ENCODE measurements around the gene SIRT6. TPM values are rescaled to one million over a fixed set of nuclear protein-coding genes. Genes with fewer than 3 reads are reported as not detected.

The SIRT6 gene
- polyA plus RNA-seq, 1 of the 3 experiments (the other 2 are of a cell fraction) = 41.0 TPM

GRCh38 chr19:4229179-4229931 lies 47.0 kb upstream of the SIRT6 start, which contains the start of gene EBI3:
Gene EBI3 (plus strand): TSS chr19:4229523. CDS start chr19:4229551, 28 bp downstream.
- WGBS (ENCODE audit: low lambda C conversion rate) = 10% methylated on average over 15 of the region's 19 CpGs

GRCh38 chr19:4228765-4229178 lies 46.4 kb upstream of the SIRT6 start:
- no peak overlapping the region for H3K9ac ChIP-seq
- TF ChIP-seq RFX5 (IDR thresholded peaks at IDR 0.05; ENCODE audit: low read length) = no peak
- TF ChIP-seq RAD21 (IDR thresholded peaks at IDR 0.05; ENCODE audit: low read length) = no peak
- TF ChIP-seq, protein P1, sequence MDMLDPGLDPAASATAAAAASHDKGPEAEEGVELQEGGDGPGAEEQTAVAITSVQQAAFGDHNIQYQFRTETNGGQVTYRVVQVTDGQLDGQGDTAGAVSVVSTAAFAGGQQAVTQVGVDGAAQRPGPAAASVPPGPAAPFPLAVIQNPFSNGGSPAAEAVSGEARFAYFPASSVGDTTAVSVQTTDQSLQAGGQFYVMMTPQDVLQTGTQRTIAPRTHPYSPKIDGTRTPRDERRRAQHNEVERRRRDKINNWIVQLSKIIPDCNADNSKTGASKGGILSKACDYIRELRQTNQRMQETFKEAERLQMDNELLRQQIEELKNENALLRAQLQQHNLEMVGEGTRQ (IDR thresholded peaks at IDR 0.05; ENCODE audit: borderline replicate concordance, low read depth, low read length) = no peak
- TF ChIP-seq MAX (IDR thresholded peaks at IDR 0.05; ENCODE audit: low read depth) = no peak
- TF ChIP-seq GATA2 (CRISPR knock-in tag; IDR thresholded peaks at IDR 0.05) = no peak
- no peak for TF ChIP-seq CTCF (IDR thresholded peaks at IDR 0.05)
- no peak for TF ChIP-seq FOXJ3 (CRISPR knock-in tag; IDR thresholded peaks at IDR 0.05)
- TF ChIP-seq TAF1 (IDR thresholded peaks at IDR 0.05; ENCODE audit: borderline replicate concordance, low read depth, low read length) = no peak
- TF ChIP-seq TEAD4 (IDR thresholded peaks at IDR 0.05; ENCODE audit: borderline replicate concordance, insufficient read depth) = no peak
- TF ChIP-seq TCF12 (IDR thresholded peaks at IDR 0.05) = no peak
- no peak for TF ChIP-seq GABPA (IDR thresholded peaks at IDR 0.05; ENCODE audit: low read depth)
- TF ChIP-seq JUND (IDR thresholded peaks at IDR 0.05) = no peak
- no peak for TF ChIP-seq CHD2 (IDR thresholded peaks at IDR 0.05; ENCODE audit: low read length, partially characterized antibody)
- TF ChIP-seq FOSL2 (IDR thresholded peaks at IDR 0.05; ENCODE audit: borderline replicate concordance, low read depth) = no peak
- TF ChIP-seq, protein P2, sequence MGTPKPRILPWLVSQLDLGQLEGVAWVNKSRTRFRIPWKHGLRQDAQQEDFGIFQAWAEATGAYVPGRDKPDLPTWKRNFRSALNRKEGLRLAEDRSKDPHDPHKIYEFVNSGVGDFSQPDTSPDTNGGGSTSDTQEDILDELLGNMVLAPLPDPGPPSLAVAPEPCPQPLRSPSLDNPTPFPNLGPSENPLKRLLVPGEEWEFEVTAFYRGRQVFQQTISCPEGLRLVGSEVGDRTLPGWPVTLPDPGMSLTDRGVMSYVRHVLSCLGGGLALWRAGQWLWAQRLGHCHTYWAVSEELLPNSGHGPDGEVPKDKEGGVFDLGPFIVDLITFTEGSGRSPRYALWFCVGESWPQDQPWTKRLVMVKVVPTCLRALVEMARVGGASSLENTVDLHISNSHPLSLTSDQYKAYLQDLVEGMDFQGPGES (IDR thresholded peaks at IDR 0.05; ENCODE audit: low read depth, low read length) = no peak
- no peak for TF ChIP-seq SMC3 (IDR thresholded peaks at IDR 0.05; ENCODE audit: low read depth, low read length)
- TF ChIP-seq NFIC (IDR thresholded peaks at IDR 0.05; ENCODE audit: borderline replicate concordance) = no peak
- POLR2A ChIA-PET = no interaction called here

More at GRCh38 chr19:4229179-4229931, 47.0 kb upstream of the SIRT6 start, which contains the start of gene EBI3:
- Histone ChIP-seq H3K4me1 (ENCODE audit: control insufficient read depth in 1 of 2, insufficient read depth in 2 of 2, low read depth in 1 of 2, low read length in 1 of 2) (peaks cover 0 to 3% of the 10 kb centered on the region in 2 experiments; a peak in 2 of 4 replicates), H3K27ac (ENCODE audit: low read depth in 2 of 2, low read length in 1 of 2) (no peak within 1 kb of the TSS), H4K20me1 (ENCODE audit: insufficient read depth) (no peaks in the 10 kb centered on the region), H3K36me3 (replicated peaks in 1 of 2; ENCODE audit: control insufficient read depth in 1 of 2, insufficient read depth in 2 of 2, low read length in 1 of 2) (no peaks in the 10 kb centered on the region), H3K79me2 (ENCODE audit: insufficient read depth) (no peaks in the 10 kb centered on the region), H3K9me2 (no peaks in the 10 kb centered on the region), H3K9ac (no peak within 1 kb of the TSS), H2AFZ (ENCODE audit: low read depth) (no peak within 1 kb of the TSS), H3K9me3 (no peaks in the 10 kb centered on the region), H3K4me3 (ENCODE audit: low read depth in 2 of 2, low read length in 1 of 2) (no peak within 1 kb of the TSS), H3K4me2 (peak within 1 kb of the TSS; percentile 62), H3K27me3 (ENCODE audit: insufficient read depth) (no peaks in the 10 kb centered on the region; the same call in 1 of the 2 replicates), H3F3A (replicated peaks; ENCODE audit: insufficient read depth) (no peaks in the 10 kb centered on the region)
- ChIA-PET CTCF (interaction anchor here (1.4 kb wide), 1 partner anchor 25 kb away, joined by 3 read pairs; no protein-coding TSS in a partner anchor), POLR2A (no interaction called here)
- TF ChIP-seq EZH2phosphoT487 (IDR thresholded peaks at IDR 0.05; ENCODE audit: borderline replicate concordance, low read depth) = no peak
- no peak for TF ChIP-seq FOXM1 (IDR thresholded peaks at IDR 0.05; ENCODE audit: low read depth)
- TF ChIP-seq SMC3 (IDR thresholded peaks at IDR 0.05; ENCODE audit: low read depth, low read length) = no peak
- TF ChIP-seq CHD2 (IDR thresholded peaks at IDR 0.05; ENCODE audit: low read length, partially characterized antibody) = no peak
- TF ChIP-seq TCF12 (IDR thresholded peaks at IDR 0.05) = no peak
- no peak for TF ChIP-seq SIN3A (IDR thresholded peaks at IDR 0.05; ENCODE audit: borderline replicate concordance, low read depth, low read length)
- TF ChIP-seq RXRA (IDR thresholded peaks at IDR 0.05; ENCODE audit: borderline replicate concordance, low read depth) = no peak
- TF ChIP-seq, protein P2 (IDR thresholded peaks at IDR 0.05; ENCODE audit: low read depth, low read length) = no peak
- TF ChIP-seq MEF2A (IDR thresholded peaks at IDR 0.05; ENCODE audit: borderline replicate concordance, low read depth) = no peak
- no peak for TF ChIP-seq TEAD4 (IDR thresholded peaks at IDR 0.05; ENCODE audit: borderline replicate concordance, insufficient read depth)
- TF ChIP-seq TAF1 (IDR thresholded peaks at IDR 0.05; ENCODE audit: borderline replicate concordance, low read depth, low read length) = no peak
- TF ChIP-seq NRF1 (IDR thresholded peaks at IDR 0.05; ENCODE audit: low read depth, low read length) = no peak
- no peak for DNase-seq

More at GRCh38 chr19:4228765-4229178, 46.4 kb upstream of the SIRT6 start:
- no peaks in the 10 kb centered on the region for H3K79me2 ChIP-seq (ENCODE audit: insufficient read depth)
- CTCF ChIA-PET = no interaction called here
- H3F3A ChIP-seq (replicated peaks; ENCODE audit: insufficient read depth) = no peaks in the 10 kb centered on the region
- no peak overlapping the region for H3K4me3 ChIP-seq (ENCODE audit: low read depth in 2 of 2, low read length in 1 of 2)
- no peaks in the 10 kb centered on the region for H3K9me3 ChIP-seq
- no peaks in the 10 kb centered on the region for H4K20me1 ChIP-seq (ENCODE audit: insufficient read depth)
- H2AFZ ChIP-seq (ENCODE audit: low read depth) = no peak overlapping the region
- H3K27me3 ChIP-seq (ENCODE audit: insufficient read depth) = no peaks in the 10 kb centered on the region; the same call in 1 of the 2 replicates
- H3K27ac ChIP-seq (ENCODE audit: low read depth in 2 of 2, low read length in 1 of 2) = no peak overlapping the region
- WGBS (ENCODE audit: low lambda C conversion rate) = 54% methylated on average over 2 of the region's 2 CpGs
- H3K4me2 ChIP-seq = peak overlapping the region; percentile 62
- peaks cover 0 to 3% of the 10 kb centered on the region in 2 experiments; a peak in 2 of 4 replicates for H3K4me1 ChIP-seq (ENCODE audit: control insufficient read depth in 1 of 2, insufficient read depth in 2 of 2, low read depth in 1 of 2, low read length in 1 of 2)
- DNase-seq = no peak
- H3K36me3 ChIP-seq (replicated peaks in 1 of 2; ENCODE audit: control insufficient read depth in 1 of 2, insufficient read depth in 2 of 2, low read length in 1 of 2) = no peaks in the 10 kb centered on the region
- H3K9me2 ChIP-seq = no peaks in the 10 kb centered on the region
